ENCODE results near the gene CRELD1. TPM values are rescaled to one million over a fixed set of nuclear protein-coding genes. Genes with fewer than 3 reads are reported as not detected.

CRELD1 gene
- total RNA-seq, 4 donors from 2014 or later, result 10.8 to 17.0 (median 13.8) TPM

GRCh38 chr3:9951126-9951525 is 17.5 kb downstream of the CRELD1 start:
- Histone ChIP-seq H3K9me3 (no peaks in the 10 kb centered on the region), H3K36me3 (peaks cover 0 to 18% (median 0%) of the 10 kb centered on the region in 3 donors), H3K4me1 (peaks cover 18 to 48% (median 20%) of the 10 kb centered on the region in 3 donors), H3K27me3 (peaks cover 0 to 3% (median 0%) of the 10 kb centered on the region in 4 donors), H3K27ac (no peak overlapping the region), H3K4me3 (no peak overlapping the region)
- no peak for DNase-seq
- intact Hi-C loops (cut with DNase I), result no loop called here
- TF ChIP-seq CTCF (IDR thresholded peaks at IDR 0.05), result no peak
- WGBS, 2 donors, result 47% methylated on average over 6 of the region's 7 CpGs; no CpG with 5 or more reads in 1 of the 2 donors

GRCh38 chr3:9951598-9951961 is 17.9 kb downstream of the CRELD1 start:
- intact Hi-C loops (cut with DNase I), result no loop called here
- WGBS, 2 donors, result 11 to 57% methylated on average over 4 to 8 of the region's 10 CpGs
- no peak overlapping the region for H3K27ac ChIP-seq
- no peaks in the 10 kb centered on the region for H3K9me3 ChIP-seq
- H3K36me3 ChIP-seq, result peaks cover 0 to 18% (median 0%) of the 10 kb centered on the region in 3 donors
- no peak for TF ChIP-seq POLR2A (IDR thresholded peaks at IDR 0.05)
- TF ChIP-seq CTCF (IDR thresholded peaks at IDR 0.05), result no peak
- H3K4me1 ChIP-seq, result peaks cover 18 to 44% (median 20%) of the 10 kb centered on the region in 3 donors
- peak overlapping the region; percentile 29 to 82 (median 46) for H3K4me3 ChIP-seq
- H3K27me3 ChIP-seq, result peaks cover 0 to 3% (median 0%) of the 10 kb centered on the region in 4 donors
- DNase-seq, result no peak

- no peaks in the 10 kb centered on the region for H3K9me3 ChIP-seq
- H3K36me3 ChIP-seq, result peaks cover 0 to 18% (median 0%) of the 10 kb centered on the region in 3 donors
- 6 to 33% methylated on average over 4 to 26 of the region's 52 CpGs for WGBS, 2 donors
- DNase-seq, result no peak
- TF ChIP-seq CTCF (IDR thresholded peaks at IDR 0.05), result no peak
- no peak for TF ChIP-seq POLR2A (IDR thresholded peaks at IDR 0.05)
- intact Hi-C loops (cut with DNase I), result no loop called here
- peaks cover 18 to 38% (median 20%) of the 10 kb centered on the region in 3 donors for H3K4me1 ChIP-seq
- H3K27me3 ChIP-seq, result peaks cover 0 to 3% (median 0%) of the 10 kb centered on the region in 4 donors
- peak within 1 kb of the TSS in 2 of 4 donors; percentile 9 to 22 for H3K27ac ChIP-seq
- H3K4me3 ChIP-seq, result peak within 1 kb of the TSS; percentile 29 to 82 (median 46)
Observed at GRCh38 chr3:9951962-9952805, 18.6 kb downstream of the CRELD1 start, which contains the start of gene PRRT3. TSS of gene PRRT3 (minus strand) at chr3:9952408. CDS start at chr3:9950115, 2,293 bp downstream.

GRCh38 chr3:9955067-9955502 is 21.5 kb downstream of the CRELD1 start:
- Histone ChIP-seq H3K4me3 (no peak overlapping the region), H3K4me1 (peaks cover 13 to 27% (median 13%) of the 10 kb centered on the region in 3 donors), H3K27ac (no peak overlapping the region), H3K27me3 (peaks cover 0 to 3% (median 0%) of the 10 kb centered on the region in 4 donors), H3K36me3 (peaks cover 0 to 11% (median 0%) of the 10 kb centered on the region in 3 donors), H3K9me3 (no peaks in the 10 kb centered on the region)
- 74 to 79% methylated on average over 6 to 10 of the region's 12 CpGs for WGBS, 2 donors
- intact Hi-C loops (cut with DNase I), result no loop called here
- DNase-seq, result no peak
- no peak for TF ChIP-seq POLR2A (IDR thresholded peaks at IDR 0.05)
- TF ChIP-seq CTCF (IDR thresholded peaks at IDR 0.05), result no peak

Measured in esophagus squamous epithelium (tissue), 5 donors.